ENCODE measurements around the gene LCOR.

GRCh38 chr10:97022616-97023015, 190.5 kb downstream of the LCOR start:
- TF ChIP-seq, protein P1, sequence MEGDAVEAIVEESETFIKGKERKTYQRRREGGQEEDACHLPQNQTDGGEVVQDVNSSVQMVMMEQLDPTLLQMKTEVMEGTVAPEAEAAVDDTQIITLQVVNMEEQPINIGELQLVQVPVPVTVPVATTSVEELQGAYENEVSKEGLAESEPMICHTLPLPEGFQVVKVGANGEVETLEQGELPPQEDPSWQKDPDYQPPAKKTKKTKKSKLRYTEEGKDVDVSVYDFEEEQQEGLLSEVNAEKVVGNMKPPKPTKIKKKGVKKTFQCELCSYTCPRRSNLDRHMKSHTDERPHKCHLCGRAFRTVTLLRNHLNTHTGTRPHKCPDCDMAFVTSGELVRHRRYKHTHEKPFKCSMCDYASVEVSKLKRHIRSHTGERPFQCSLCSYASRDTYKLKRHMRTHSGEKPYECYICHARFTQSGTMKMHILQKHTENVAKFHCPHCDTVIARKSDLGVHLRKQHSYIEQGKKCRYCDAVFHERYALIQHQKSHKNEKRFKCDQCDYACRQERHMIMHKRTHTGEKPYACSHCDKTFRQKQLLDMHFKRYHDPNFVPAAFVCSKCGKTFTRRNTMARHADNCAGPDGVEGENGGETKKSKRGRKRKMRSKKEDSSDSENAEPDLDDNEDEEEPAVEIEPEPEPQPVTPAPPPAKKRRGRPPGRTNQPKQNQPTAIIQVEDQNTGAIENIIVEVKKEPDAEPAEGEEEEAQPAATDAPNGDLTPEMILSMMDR (IDR thresholded peaks at IDR 0.05) = no peak
- TF ChIP-seq POLR2AphosphoS5 (IDR thresholded peaks at IDR 0.05) (no peak), EP300 (IDR thresholded peaks at IDR 0.05; ENCODE audit: low read depth) (no peak)
